Suprapubic skin (tissue), 4 donors: Measurements from ENCODE around the gene UBR2. TPM values are rescaled to one million over a fixed set of nuclear protein-coding genes. Genes with fewer than 3 reads are reported as not detected.

Source experiments
- DNase-seq, 2 donors: peaks; one replicate each; pipeline ENCODE4 v3.0.0-alpha.2; 2019; ENCODE audit warnings: low spot score in 2 of 2
- H3K27ac ChIP-seq: fragments of 200-600 bp; sonication (generic); one replicate; pipeline ENCODE4 v1.5.1; 2019
- H3K27me3 ChIP-seq: fragments of 200-600 bp; sonication (generic); one replicate; pipeline ENCODE4 v1.5.1; 2019
- H3K36me3 ChIP-seq: fragments of 200-600 bp; sonication (generic); one replicate; pipeline ENCODE4 v1.5.1; 2019
- H3K4me1 ChIP-seq: fragments of 200-600 bp; sonication (generic); one replicate; pipeline ENCODE4 v1.5.1; 2019
- H3K4me3 ChIP-seq: fragments of 200-600 bp; sonication (generic); one replicate; pipeline ENCODE4 v1.5.1; 2019; ENCODE audit warnings: mild to moderate bottlenecking
- H3K9me3 ChIP-seq: fragments of 200-600 bp; sonication (generic); one replicate; pipeline ENCODE4 v1.5.1; 2019
- EP300 ChIP-seq: sonication (generic); formaldehyde crosslinking; IDR thresholded peaks from one replicate; pipeline ENCODE4 v1.6.1; 2017; ENCODE audit warnings: antibody characterized with exemption
- POLR2A ChIP-seq, 2 donors: fragments of 450-650 bp; IDR thresholded peaks; one replicate each; pipeline ENCODE4 v1.6.1; 2017; ENCODE audit warnings: antibody characterized with exemption in 2 of 2, mild to moderate bottlenecking in 2 of 2, moderate library complexity in 2 of 2
- POLR2AphosphoS5 ChIP-seq, 3 donors: sonication (generic); formaldehyde crosslinking; IDR thresholded peaks; one replicate each; pipeline ENCODE4 v1.6.1; 2017; ENCODE audit warnings: antibody characterized with exemption in 3 of 3
- WGBS: methylation state at CpG from one replicate; pipeline ENCODE4 v1.1.5; 2018; 5-methylcytosine and 5-hydroxymethylcytosine counted together
- total RNA-seq, 4 donors: library from RNA; depleted of rRNA; stranded (reverse); fragments of >200 nt; gene quantifications; one replicate each; pipeline ENCODE4 v1.1.0, GENCODE V29; 2016
- TF ChIP-seq, protein P1 (sequence below), 2 donors: fragments of 200-600 bp in 1 of 2; fragments of 450-650 bp in 1 of 2; sonication (generic) in 1 of 2; IDR thresholded peaks; one replicate each; pipeline ENCODE4 v1.5.1; 2016 to 2019; ENCODE audit warnings: antibody characterized with exemption in 2 of 2, mild to moderate bottlenecking in 1 of 2, moderate library complexity in 1 of 2

Gene UBR2
- total RNA-seq, 4 donors from 2014 or later = 18.5 to 37.9 (median 26.1) TPM

DNA sequence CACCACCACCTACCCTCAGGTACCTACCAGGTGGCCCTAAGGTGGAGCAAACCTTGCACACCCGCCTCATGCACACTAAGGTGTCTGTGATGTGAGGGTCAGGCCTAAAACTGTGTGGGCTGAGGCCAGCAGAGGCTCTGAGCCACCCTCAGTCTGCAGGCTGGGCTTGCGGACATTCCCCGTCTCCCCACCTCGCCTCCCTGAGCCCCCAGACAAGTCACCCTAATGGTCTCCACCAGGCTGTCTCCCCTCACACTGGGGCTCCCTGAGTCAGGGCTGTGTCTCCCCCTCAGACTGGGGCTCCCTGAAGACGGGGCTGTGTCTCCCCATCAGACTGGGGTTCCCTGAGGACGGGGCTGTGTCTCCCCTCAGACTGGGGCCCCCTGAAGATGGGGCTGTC lies 146.0 kb downstream of the UBR2 start:
- Histone ChIP-seq H3K27ac (no peak overlapping the region), H3K4me1 (no peaks in the 10 kb centered on the region), H3K27me3 (no peaks in the 10 kb centered on the region), H3K4me3 (no peak overlapping the region), H3K36me3 (no peaks in the 10 kb centered on the region), H3K9me3 (no peaks in the 10 kb centered on the region)
- WGBS = 89% methylated on average over 4 of the region's 6 CpGs
- DNase-seq = no peak
- TF ChIP-seq EP300 (no peak), POLR2A (IDR thresholded peaks at IDR 0.05) (no peak), POLR2AphosphoS5 (IDR thresholded peaks at IDR 0.05) (no peak)
- TF ChIP-seq, protein P1, sequence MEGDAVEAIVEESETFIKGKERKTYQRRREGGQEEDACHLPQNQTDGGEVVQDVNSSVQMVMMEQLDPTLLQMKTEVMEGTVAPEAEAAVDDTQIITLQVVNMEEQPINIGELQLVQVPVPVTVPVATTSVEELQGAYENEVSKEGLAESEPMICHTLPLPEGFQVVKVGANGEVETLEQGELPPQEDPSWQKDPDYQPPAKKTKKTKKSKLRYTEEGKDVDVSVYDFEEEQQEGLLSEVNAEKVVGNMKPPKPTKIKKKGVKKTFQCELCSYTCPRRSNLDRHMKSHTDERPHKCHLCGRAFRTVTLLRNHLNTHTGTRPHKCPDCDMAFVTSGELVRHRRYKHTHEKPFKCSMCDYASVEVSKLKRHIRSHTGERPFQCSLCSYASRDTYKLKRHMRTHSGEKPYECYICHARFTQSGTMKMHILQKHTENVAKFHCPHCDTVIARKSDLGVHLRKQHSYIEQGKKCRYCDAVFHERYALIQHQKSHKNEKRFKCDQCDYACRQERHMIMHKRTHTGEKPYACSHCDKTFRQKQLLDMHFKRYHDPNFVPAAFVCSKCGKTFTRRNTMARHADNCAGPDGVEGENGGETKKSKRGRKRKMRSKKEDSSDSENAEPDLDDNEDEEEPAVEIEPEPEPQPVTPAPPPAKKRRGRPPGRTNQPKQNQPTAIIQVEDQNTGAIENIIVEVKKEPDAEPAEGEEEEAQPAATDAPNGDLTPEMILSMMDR (IDR thresholded peaks at IDR 0.05) = no peak

DNA sequence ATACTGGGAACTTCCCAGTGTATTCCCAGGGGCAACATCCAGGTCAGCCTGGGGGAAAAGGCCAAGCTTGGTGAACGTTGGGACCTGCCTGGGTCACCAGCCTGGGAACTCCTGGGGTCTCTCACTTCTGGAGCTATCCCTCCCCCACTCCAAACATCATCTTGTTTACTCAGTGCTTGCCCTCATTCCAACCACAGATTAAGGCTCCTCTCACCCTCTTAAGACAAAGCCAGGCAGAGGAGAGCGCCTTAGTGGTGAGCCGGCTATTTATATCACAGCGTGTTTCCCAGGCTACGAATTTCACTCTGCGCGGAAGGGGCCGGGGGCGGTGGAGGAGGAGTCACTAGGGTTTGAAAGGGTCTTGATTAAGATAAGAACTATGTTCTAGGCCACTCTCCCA lies 146.5 kb downstream of the UBR2 start:
- no peak for DNase-seq
- Histone ChIP-seq H3K4me1 (no peaks in the 10 kb centered on the region), H3K9me3 (no peaks in the 10 kb centered on the region), H3K27ac (no peak overlapping the region), H3K27me3 (no peaks in the 10 kb centered on the region), H3K36me3 (no peaks in the 10 kb centered on the region), H3K4me3 (no peak overlapping the region)
- WGBS = 52% methylated on average over 9 of the region's 9 CpGs
- TF ChIP-seq, protein P1 (IDR thresholded peaks at IDR 0.05) = no peak
- TF ChIP-seq EP300 = no peak
- TF ChIP-seq POLR2A (IDR thresholded peaks at IDR 0.05) = no peak
- no peak for TF ChIP-seq POLR2AphosphoS5 (IDR thresholded peaks at IDR 0.05)

DNA sequence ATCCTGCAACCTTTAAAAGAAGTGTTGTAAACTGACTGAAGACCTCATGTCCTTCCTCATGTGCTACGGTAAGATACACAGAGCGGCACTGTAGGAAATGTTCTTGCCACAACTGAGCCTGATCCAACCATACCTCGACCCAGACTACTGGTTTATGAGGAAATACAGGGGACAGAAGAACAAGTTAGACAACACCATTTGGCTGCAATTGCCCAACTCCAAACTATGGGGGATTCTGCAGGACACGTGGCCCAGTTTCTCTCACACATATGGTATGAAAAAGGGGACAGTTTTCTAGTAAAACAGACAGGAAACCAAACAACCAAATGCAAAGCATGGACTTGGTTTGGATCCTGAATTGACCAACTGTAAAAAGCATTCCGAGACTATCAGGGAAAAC lies 148.1 kb downstream of the UBR2 start:
- WGBS = 92% methylated on average over 5 of the region's 5 CpGs
- Histone ChIP-seq H3K4me1 (no peaks in the 10 kb centered on the region), H3K27me3 (no peaks in the 10 kb centered on the region), H3K36me3 (no peaks in the 10 kb centered on the region), H3K9me3 (no peaks in the 10 kb centered on the region), H3K27ac (no peak overlapping the region), H3K4me3 (no peak overlapping the region)
- no peak for DNase-seq
- TF ChIP-seq POLR2A (IDR thresholded peaks at IDR 0.05) = no peak
- no peak for TF ChIP-seq POLR2AphosphoS5 (IDR thresholded peaks at IDR 0.05)

DNA sequence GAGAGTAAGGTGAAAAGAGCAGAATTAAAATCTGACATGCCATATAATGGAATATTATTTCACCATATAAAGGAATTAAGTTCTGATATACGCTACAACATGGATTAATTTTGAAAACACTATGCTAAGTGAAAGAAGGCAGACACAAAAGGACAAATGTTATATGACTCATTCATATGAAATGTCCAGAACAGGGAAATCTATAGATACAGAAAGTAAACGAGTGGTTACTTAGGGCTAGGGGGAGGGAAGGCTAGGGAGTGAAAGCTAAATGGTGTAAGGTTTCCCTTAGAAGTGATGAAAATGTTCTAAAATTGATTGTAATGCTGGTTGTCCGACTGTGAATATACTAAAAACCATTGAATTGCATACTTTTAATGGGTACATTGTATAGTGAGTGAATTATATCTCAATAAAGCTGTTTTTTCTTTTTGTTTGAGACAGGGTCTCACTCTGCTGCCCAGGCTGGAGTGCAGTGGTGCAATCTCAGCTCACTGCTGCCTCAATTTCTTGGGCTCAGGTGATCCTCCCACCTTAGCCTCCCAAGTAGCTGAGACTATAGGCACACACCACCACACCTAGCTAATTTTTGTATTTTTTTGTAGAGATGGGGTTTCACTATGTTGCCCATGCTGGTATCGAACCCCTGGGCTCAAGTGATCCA lies 150.4 kb downstream of the UBR2 start:
- Histone ChIP-seq H3K27ac (no peak overlapping the region), H3K4me3 (no peak overlapping the region), H3K27me3 (no peaks in the 10 kb centered on the region), H3K4me1 (no peaks in the 10 kb centered on the region), H3K9me3 (no peaks in the 10 kb centered on the region), H3K36me3 (no peaks in the 10 kb centered on the region)
- TF ChIP-seq, protein P1 (IDR thresholded peaks at IDR 0.05) = no peak
- TF ChIP-seq POLR2AphosphoS5 (IDR thresholded peaks at IDR 0.05) (no peak), EP300 (no peak), POLR2A (IDR thresholded peaks at IDR 0.05) (no peak)
- WGBS = 83% methylated on average over 4 of the region's 4 CpGs
- DNase-seq = no peak

DNA sequence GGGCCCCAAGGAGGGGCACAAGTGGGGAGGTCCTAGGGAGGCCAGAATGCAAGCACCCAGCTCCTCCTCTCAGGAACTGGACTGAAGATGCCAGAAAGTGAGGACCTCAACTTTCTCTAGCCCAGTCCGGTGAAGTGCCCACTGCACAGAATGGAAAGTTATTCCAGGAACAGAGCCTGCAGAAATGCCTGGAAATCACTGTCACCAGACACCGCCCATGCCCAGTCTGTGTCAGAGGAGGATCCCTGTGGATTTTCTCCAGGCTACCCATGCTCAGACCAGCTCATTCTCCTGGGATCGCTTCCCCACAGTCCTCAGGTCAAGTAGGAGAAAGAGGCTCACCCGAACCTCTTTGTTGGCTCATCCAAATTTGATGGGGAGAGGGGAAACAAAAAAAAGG lies 152.0 kb downstream of the UBR2 start:
- H3K4me1 ChIP-seq = no peaks in the 10 kb centered on the region
- H3K27me3 ChIP-seq = no peaks in the 10 kb centered on the region
- TF ChIP-seq EP300 (no peak), POLR2AphosphoS5 (IDR thresholded peaks at IDR 0.05) (no peak), POLR2A (IDR thresholded peaks at IDR 0.05) (no peak)
- TF ChIP-seq, protein P1 (IDR thresholded peaks at IDR 0.05) = no peak
- no peak for DNase-seq
- H3K4me3 ChIP-seq = no peak overlapping the region
- H3K36me3 ChIP-seq = no peaks in the 10 kb centered on the region
- no peak overlapping the region for H3K27ac ChIP-seq
- H3K9me3 ChIP-seq = no peaks in the 10 kb centered on the region
- WGBS = 86% methylated on average over 4 of the region's 4 CpGs

DNA sequence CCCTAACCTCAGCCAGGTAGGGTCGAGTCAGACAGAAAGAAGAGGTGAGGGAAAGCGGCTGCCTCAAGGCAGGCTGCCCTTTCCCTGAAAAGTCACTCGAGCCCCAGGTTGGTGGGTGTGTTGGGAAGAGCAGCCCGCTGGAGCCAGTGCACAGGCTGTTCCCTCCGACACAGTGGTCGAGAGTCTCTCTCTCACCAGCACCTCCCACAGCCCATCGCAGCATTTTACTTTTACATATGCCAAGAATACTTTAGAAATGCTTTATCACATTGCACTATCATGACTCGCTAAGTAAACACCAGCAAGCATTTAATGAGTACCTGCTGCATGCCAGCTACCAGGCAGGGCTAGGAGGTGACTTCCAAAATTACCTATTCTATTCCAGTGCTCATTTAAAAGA lies 156.9 kb downstream of the UBR2 start:
- TF ChIP-seq, protein P1 (IDR thresholded peaks at IDR 0.05) = no peak
- no peak for TF ChIP-seq POLR2AphosphoS5 (IDR thresholded peaks at IDR 0.05)
- no peak for TF ChIP-seq EP300
- TF ChIP-seq POLR2A (IDR thresholded peaks at IDR 0.05) = no peak
- WGBS = 74% methylated on average over 8 of the region's 8 CpGs
- H3K9me3 ChIP-seq = no peaks in the 10 kb centered on the region
- DNase-seq = no peak
- H3K36me3 ChIP-seq = no peaks in the 10 kb centered on the region
- H3K4me3 ChIP-seq = no peak overlapping the region
- H3K27me3 ChIP-seq = no peaks in the 10 kb centered on the region
- H3K27ac ChIP-seq = no peak overlapping the region
- no peaks in the 10 kb centered on the region for H3K4me1 ChIP-seq
